Neural progenitor cell (in vitro differentiated cells): ENCODE measurements around the gene FOXO1. TPM values are rescaled to one million over a fixed set of nuclear protein-coding genes. Genes with fewer than 3 reads are reported as not detected.

ENCODE experiments used
- DNase-seq: peaks from one replicate; pipeline ENCODE4 v3.0.0-alpha.2; 2016; ENCODE audit warnings: low spot score
- H2AFZ ChIP-seq: fragments of 200-600 bp; sonication (generic); replicated peaks from 2 replicates; pipeline ENCODE4 v1.6.1; 2016; ENCODE audit warnings: antibody characterized with exemption
- H3F3A ChIP-seq: fragments of 200-600 bp; sonication (generic); 2 replicates; pipeline ENCODE4 v1.6.1; 2016; ENCODE audit warnings: antibody characterized with exemption, low read depth
- H3K27ac ChIP-seq: fragments of 200-600 bp; sonication (generic); 2 replicates; pipeline ENCODE4 v1.5.1; 2016; ENCODE audit warnings: mild to moderate bottlenecking
- H3K27me3 ChIP-seq: fragments of 200-600 bp; sonication (generic); 2 replicates; pipeline ENCODE4 v1.6.1; 2016; ENCODE audit warnings: mild to moderate bottlenecking, moderate library complexity
- H3K36me3 ChIP-seq: fragments of 200-600 bp; sonication (generic); 2 replicates; pipeline ENCODE4 v1.5.1; 2016
- H3K4me1 ChIP-seq: fragments of 200-600 bp; sonication (generic); 2 replicates; pipeline ENCODE4 v1.6.1; 2016; ENCODE audit warnings: mixed run types
- H3K4me2 ChIP-seq: fragments of 200-600 bp; sonication (generic); 2 replicates; pipeline ENCODE4 v1.6.1; 2016
- H3K4me3 ChIP-seq: fragments of 200-600 bp; sonication (generic); 2 replicates; pipeline ENCODE4 v1.5.1; 2016
- H3K79me2 ChIP-seq: fragments of 200-600 bp; sonication (generic); 2 replicates; pipeline ENCODE4 v1.6.1; 2016; ENCODE audit warnings: low read depth
- H3K9ac ChIP-seq: fragments of 200-600 bp; sonication (generic); 2 replicates; pipeline ENCODE4 v1.6.1; 2016
- H3K9me3 ChIP-seq: fragments of 200-600 bp; sonication (generic); 2 replicates; pipeline ENCODE4 v1.5.1; 2016; ENCODE audit warnings: low read depth
- H4K20me1 ChIP-seq: fragments of 200-600 bp; sonication (generic); 2 replicates; pipeline ENCODE4 v1.6.1; 2016; ENCODE audit warnings: low read depth
- H3K27ac Mint-ChIP-seq: 3 replicates; pipeline ENCODE4 v1.8.0; 2021; ENCODE audit warnings: mixed read lengths
- H3K27me3 Mint-ChIP-seq: 2 replicates; pipeline ENCODE4 v1.8.0; 2022; ENCODE audit warnings: low read depth, mild to moderate bottlenecking, inconsistent platforms, moderate library complexity, mixed read lengths; ENCODE audit not compliant: insufficient read depth
- H3K36me3 Mint-ChIP-seq: 3 replicates; pipeline ENCODE4 v1.8.0; 2021; ENCODE audit warnings: mixed read lengths
- H3K4me1 Mint-ChIP-seq: 3 replicates; pipeline ENCODE4 v1.8.0; 2021; ENCODE audit warnings: mixed read lengths
- H3K4me3 Mint-ChIP-seq: 3 replicates; pipeline ENCODE4 v1.8.0; 2021; ENCODE audit warnings: mild to moderate bottlenecking, moderate library complexity, mixed read lengths
- H3K9me3 Mint-ChIP-seq: 3 replicates; pipeline ENCODE4 v1.8.0; 2020; ENCODE audit warnings: mixed read lengths
- CTCF ChIP-seq: fragments of 200-600 bp; sonication (generic); IDR thresholded peaks from 2 replicates; pipeline ENCODE4 v1.5.1; 2017; ENCODE audit warnings: antibody characterized with exemption, mild to moderate bottlenecking
- EZH2 ChIP-seq: fragments of 200-600 bp; sonication (generic); IDR thresholded peaks from 2 replicates; pipeline ENCODE4 v1.6.1; 2017; ENCODE audit warnings: antibody characterized with exemption, mild to moderate bottlenecking, moderate library complexity
- EZH2phosphoT487 ChIP-seq: fragments of 200-600 bp; sonication (generic); IDR thresholded peaks from 2 replicates; pipeline ENCODE4 v1.6.1; 2017; ENCODE audit warnings: antibody characterized with exemption
- total RNA-seq: library from RNA; depleted of rRNA; stranded (reverse); fragments of >200 nt; gene quantifications from 2 replicates; pipeline ENCODE4 v1.2.3, GENCODE V29; 2015; ENCODE audit warnings: low replicate concordance

FOXO1 gene
- total RNA-seq, 1 donor from 2014 or later: 3.7 TPM

GRCh38 chr13:40679480-40679985 lies 13.1 kb upstream of the FOXO1 start:
- H3K9me3 Mint-ChIP-seq: peaks cover 3% of the 10 kb centered on the region
- DNase-seq: no peak
- H3K4me3 Mint-ChIP-seq: no peak overlapping the region
- no peak overlapping the region for H3K27ac Mint-ChIP-seq
- Histone ChIP-seq H3K4me2 (no peak overlapping the region), H3K4me1 (no peaks in the 10 kb centered on the region), H3K79me2 (no peaks in the 10 kb centered on the region), H4K20me1 (no peaks in the 10 kb centered on the region), H3K27me3 (no peaks in the 10 kb centered on the region), H3K4me3 (no peak overlapping the region), H3K9me3 (no peaks in the 10 kb centered on the region), H3F3A (peaks cover 15% of the 10 kb centered on the region), H3K9ac (no peak overlapping the region), H3K36me3 (no peaks in the 10 kb centered on the region), H3K27ac (no peak overlapping the region), H2AFZ (no peak overlapping the region)
- peaks cover 4% of the 10 kb centered on the region for H3K27me3 Mint-ChIP-seq
- H3K4me1 Mint-ChIP-seq: peaks cover 14% of the 10 kb centered on the region
- TF ChIP-seq EZH2 (no peak), EZH2phosphoT487 (no peak), CTCF (no peak)
- no peaks in the 10 kb centered on the region for H3K36me3 Mint-ChIP-seq

- no peaks in the 10 kb centered on the region for H3K36me3 Mint-ChIP-seq
- H3K9me3 Mint-ChIP-seq: peaks cover 3% of the 10 kb centered on the region
- no peak overlapping the region for H3K4me2 ChIP-seq
- H3K27ac Mint-ChIP-seq: no peak overlapping the region
- H3K4me1 ChIP-seq: no peaks in the 10 kb centered on the region
- no peak overlapping the region for H3K4me3 Mint-ChIP-seq
- no peak overlapping the region for H2AFZ ChIP-seq
- peaks cover 11% of the 10 kb centered on the region for H3F3A ChIP-seq
- H3K36me3 ChIP-seq: no peaks in the 10 kb centered on the region
- no peaks in the 10 kb centered on the region for H3K9me3 ChIP-seq
- no peaks in the 10 kb centered on the region for H3K27me3 ChIP-seq
- H3K27me3 Mint-ChIP-seq: peaks cover 4% of the 10 kb centered on the region
- TF ChIP-seq EZH2 (no peak), EZH2phosphoT487 (no peak), CTCF (no peak)
- no peaks in the 10 kb centered on the region for H3K79me2 ChIP-seq
- H3K27ac ChIP-seq: no peak overlapping the region
- no peaks in the 10 kb centered on the region for H4K20me1 ChIP-seq
- H3K4me1 Mint-ChIP-seq: peaks cover 12% of the 10 kb centered on the region
- no peak overlapping the region for H3K4me3 ChIP-seq
- no peak for DNase-seq
- H3K9ac ChIP-seq: no peak overlapping the region
Observed at GRCh38 chr13:40677064-40677463, 10.6 kb upstream of the FOXO1 start.

- Histone ChIP-seq H3K79me2 (no peaks in the 10 kb centered on the region), H3K27me3 (no peaks in the 10 kb centered on the region), H3K27ac (no peak overlapping the region), H3K36me3 (no peaks in the 10 kb centered on the region), H3K9ac (no peak overlapping the region), H3K4me3 (no peak overlapping the region), H2AFZ (no peak overlapping the region), H4K20me1 (no peaks in the 10 kb centered on the region), H3K4me1 (no peaks in the 10 kb centered on the region), H3K4me2 (no peak overlapping the region), H3K9me3 (no peaks in the 10 kb centered on the region), H3F3A (peaks cover 11% of the 10 kb centered on the region)
- peaks cover 12% of the 10 kb centered on the region for H3K4me1 Mint-ChIP-seq
- H3K36me3 Mint-ChIP-seq: no peaks in the 10 kb centered on the region
- peaks cover 3% of the 10 kb centered on the region for H3K9me3 Mint-ChIP-seq
- H3K27me3 Mint-ChIP-seq: peaks cover 4% of the 10 kb centered on the region
- H3K27ac Mint-ChIP-seq: no peak overlapping the region
- DNase-seq: no peak
- no peak overlapping the region for H3K4me3 Mint-ChIP-seq
- TF ChIP-seq EZH2phosphoT487 (no peak), CTCF (no peak), EZH2 (no peak)
Observed at GRCh38 chr13:40676007-40676406, 9.6 kb upstream of the FOXO1 start.
